HG03045 (cell line): ENCODE data around the gene TAX1BP1.

ENCODE experiments used
- ATAC-seq: cut with Tn5 transposase; IDR thresholded peaks from one replicate; pipeline ENCODE4 v1.9.1; 2021; ENCODE audit warnings: mild to moderate bottlenecking, moderate library complexity; ENCODE audit not compliant: unreplicated experiment

The TAX1BP1 gene

DNA sequence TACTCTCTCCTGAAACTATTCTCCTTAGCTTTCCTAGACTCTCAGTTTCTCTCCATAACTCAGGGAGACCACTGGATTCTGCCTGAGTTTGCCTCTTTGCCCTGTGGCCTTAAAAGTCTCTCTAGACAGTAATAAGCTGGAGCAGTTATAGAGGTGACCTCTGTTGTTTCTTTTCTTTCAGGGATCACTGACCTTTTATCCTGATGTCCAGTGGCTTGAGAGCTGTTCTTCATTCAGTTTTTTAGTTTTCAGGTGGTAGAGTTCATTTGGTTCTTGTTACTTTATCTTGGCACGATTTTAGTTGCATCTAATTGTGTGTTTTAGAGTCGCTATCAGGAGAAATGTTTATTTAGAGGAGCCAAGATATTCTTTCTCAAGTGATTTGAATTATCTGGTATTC, 37.7 kb downstream of the TAX1BP1 start:
- no peak for ATAC-seq

DNA sequence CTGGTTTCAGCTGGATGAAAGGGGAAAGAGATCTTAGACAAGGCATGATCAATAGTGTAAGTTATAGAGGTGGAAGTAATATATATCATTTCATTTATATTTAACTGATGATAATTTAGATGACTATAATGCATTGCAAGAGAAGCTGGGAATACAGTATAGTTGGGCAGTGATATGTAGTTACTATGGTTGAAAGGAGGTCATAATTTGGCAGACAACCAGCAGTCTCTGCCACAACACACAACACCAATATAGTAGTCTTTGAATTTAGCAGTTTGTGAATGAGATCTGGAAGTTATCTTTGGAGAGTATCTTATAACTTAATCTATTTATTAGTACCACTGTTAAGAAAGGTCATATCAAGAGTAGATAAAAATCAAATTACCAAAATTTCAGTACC, 39.9 kb downstream of the TAX1BP1 start:
- ATAC-seq: no peak

DNA sequence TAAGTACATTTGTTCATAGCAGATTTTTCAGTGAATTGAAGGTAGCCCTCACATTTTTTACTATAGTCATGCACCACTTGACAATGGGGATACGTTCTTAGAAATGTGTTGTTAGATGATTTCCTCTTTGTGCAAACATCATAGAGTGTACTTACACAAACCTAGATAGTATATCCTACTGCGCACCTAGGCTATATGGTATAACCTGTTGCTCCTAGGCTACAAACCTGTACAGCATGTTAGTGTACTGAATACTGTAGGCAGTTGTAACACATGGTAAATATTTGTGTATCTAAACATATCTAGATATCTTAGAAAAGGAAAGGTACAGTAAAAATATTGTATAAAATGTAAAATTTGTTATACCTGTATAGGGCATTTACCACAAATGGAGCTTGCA, 41.2 kb downstream of the TAX1BP1 start:
- no peak for ATAC-seq

DNA sequence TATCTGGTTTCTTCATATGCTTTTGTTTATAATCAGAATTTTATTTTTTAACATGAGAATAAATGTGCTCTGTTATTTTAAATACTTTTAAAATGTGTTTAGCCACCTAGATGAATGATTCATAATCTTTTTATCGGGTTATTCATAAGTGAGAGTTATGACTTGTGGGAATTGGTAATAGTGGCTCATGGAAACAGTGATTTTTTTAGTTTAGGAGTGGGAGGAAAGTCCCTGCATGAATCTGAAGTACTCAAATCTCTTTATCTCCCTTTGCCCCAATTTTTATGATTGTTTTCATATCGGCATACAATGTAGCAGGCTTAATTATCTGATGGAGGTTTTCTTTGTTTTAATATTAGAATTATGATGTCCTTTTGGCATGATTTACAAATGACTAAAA, 42.9 kb downstream of the TAX1BP1 start:
- ATAC-seq: no peak

- ATAC-seq: no peak
Measured at GRCh38 chr7:27784399-27785053, 44.6 kb downstream of the TAX1BP1 start.

DNA sequence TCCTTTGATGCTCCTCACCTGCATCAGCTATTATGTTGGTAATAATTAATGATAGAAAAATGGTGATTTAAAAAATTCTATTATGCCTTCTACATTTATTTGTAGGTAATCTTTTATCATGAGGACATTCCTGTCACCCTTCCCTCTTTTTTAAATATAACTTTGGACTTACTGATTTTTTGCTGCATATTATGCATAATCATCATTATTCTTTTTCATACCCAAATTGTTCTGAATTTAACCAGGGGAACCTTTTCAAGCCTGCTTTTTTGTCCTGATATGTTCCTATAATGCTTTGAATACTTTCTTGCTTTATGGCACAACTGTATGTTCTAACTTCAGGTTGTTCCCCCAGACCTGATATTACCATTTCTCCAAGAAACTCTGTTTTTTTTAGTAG, 48.5 kb downstream of the TAX1BP1 start:
- no peak for ATAC-seq

GRCh38 chr7:27793780-27794179, 53.8 kb downstream of the TAX1BP1 start:
- ATAC-seq: no peak

DNA sequence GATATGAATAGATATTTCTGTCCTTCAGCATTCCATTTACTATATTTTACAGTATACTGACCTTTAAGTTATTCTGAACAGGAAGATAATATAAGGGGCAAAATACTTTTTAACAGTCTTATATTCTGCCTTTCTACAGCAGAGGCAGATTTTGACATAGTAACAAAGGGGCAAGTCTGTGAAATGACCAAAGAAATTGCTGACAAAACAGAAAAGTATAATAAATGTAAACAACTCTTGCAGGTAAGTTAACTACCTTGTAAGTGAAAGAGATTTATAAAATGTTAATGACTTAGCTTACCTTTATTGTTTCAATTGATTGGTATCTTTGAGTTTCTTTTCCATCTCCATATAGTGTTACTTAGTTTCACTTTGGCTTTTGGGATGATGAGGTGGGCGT, 56.0 kb downstream of the TAX1BP1 start:
- ATAC-seq: no peak

- no peak for ATAC-seq
Measured at GRCh38 chr7:27799212-27799611, 59.2 kb downstream of the TAX1BP1 start.

GRCh38 chr7:27802999-27803398, 63.0 kb downstream of the TAX1BP1 start:
- ATAC-seq: no peak

GRCh38 chr7:27804139-27804538, 64.2 kb downstream of the TAX1BP1 start:
- no peak for ATAC-seq

- no peak for ATAC-seq
Measured at GRCh38 chr7:27808626-27809025, 68.7 kb downstream of the TAX1BP1 start.

DNA sequence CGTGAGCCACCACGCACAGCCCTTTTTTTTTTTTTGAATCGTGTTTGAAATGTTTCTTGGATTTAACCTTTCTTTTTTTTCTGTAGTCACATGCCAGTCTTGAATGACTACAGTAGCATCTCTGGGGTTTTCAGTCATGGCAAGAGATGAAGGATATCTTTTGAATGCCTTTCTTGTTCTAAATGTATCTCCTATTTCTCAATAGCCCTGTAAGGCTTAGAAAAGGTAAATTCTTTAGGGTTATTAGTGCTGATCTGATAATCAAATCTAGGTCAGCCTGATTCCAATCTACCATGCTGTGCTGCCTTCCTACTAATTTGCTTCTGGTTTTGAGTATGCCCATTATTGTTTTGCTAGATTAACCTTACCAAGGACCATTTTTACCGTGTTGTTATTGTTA, 70.2 kb downstream of the TAX1BP1 start:
- no peak for ATAC-seq

- no peak for ATAC-seq
Measured at GRCh38 chr7:27812706-27813105, 72.7 kb downstream of the TAX1BP1 start.

DNA sequence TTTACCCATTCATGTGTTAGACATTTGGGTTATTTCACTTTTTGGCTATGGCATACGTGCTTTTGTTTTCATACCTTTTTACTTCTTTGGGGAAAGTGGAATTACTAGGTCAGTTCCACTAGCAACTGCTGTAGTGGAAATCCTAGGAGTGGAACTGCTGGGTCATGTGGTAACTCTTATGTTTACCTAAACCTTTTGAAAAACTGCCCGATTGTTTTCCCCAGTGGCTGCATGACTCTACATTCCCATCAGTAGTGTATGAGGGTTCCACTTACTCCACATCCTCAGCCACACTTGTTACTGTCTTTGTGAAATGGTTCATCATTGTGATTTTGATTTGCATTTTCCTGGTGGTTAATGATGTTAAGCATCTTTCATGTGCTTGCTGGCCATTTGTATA, 82.3 kb downstream of the TAX1BP1 start:
- no peak for ATAC-seq

DNA sequence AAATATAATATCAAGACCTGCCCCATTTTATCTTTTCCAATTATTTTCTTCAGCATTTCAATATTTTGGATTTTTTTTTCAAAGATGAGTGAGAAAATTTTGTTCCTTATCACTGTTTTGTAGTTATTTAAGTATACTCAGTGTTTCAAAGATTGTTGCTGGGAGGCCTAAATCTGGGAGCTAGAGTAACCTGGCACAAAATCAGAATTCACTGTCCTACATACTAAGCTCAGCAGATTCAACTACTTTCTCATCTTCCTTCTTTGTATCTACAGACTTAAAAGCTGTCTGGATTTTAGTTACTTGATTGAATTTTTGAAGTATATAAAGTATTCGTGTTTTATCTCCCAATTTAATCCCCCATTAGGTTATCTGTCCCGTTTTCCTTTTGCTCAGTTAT, 85.9 kb downstream of the TAX1BP1 start:
- ATAC-seq: no peak

DNA sequence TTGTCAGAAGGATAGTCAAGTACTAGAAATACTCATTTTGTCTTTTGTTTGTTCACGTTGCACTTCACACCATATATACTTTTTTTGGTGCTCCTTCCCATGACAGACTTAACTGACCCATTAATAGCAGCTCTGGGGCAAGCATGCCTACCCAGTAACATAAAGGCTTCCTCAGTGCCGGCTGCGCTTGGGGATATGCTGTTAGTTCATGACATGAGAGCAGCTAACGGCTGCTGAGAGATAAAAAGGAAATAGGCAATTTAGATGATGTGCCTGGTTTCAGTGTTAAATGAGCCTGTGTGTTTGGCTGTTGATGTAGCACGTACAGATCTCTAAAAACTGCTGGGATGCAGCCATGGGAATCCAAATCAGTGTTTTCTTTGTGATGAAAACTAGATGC, 86.4 kb downstream of the TAX1BP1 start:
- no peak for ATAC-seq

DNA sequence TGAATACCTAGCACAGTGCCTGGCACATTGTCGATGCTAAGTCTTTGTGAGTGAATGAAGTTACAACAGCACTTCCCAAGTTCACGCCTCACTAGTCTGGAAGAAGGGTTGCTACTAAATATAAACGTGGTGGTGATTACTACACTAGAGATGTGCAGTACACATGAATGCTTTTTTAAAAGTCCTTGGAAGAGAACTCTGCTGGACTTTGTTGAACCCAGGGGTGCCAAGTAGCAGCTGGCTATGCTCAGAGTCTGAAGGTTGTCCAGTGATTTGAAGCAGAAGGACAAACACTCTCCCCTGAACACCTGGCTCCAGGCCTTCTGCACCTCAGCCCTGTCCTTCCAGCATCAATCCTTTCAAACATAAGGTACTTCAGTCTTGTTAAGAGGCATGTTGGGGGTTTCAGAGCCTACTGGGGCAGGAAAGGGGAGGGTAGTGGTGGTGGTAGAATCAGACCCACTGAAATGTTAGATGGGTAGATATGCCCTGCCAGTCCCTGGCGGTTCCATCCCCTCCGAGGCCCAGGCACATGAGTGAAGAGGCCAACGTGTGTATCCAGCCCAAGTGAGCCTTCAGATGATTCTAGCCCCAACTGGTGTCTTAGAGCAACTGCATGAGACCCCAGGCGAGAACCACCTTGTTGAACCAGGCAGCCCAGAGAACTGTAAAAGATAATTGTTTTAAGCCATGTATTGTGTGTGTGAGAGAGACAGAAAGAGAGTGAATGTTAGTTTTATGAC, 94.4 kb downstream of the TAX1BP1 start:
- no peak for ATAC-seq

GRCh38 chr7:27835376-27835775, 95.4 kb downstream of the TAX1BP1 start:
- ATAC-seq: no peak

- no peak for ATAC-seq
Measured at GRCh38 chr7:27836536-27836935, 96.6 kb downstream of the TAX1BP1 start.

- no peak for ATAC-seq
Measured at GRCh38 chr7:27839099-27839498, 99.1 kb downstream of the TAX1BP1 start.

DNA sequence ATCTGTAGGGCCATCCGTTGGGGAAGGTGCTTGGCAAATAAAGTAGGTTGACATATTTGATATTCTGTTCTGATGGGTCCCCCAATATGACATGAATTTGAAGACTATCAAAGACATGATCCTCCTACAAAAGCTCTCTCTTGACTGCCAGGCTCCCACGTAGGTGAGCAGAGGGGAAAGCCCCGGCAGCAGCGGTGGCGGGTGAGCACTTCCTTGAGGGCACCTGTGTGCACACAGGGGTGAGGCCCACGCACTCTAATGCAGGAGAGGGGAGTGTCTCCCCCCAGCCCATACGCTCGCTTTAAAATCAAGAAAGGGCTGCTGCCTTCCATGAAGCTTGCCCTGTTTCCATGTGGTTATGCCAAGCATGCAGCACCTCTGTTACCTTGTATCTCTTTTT, 100.4 kb downstream of the TAX1BP1 start:
- ATAC-seq: no peak
